ENCODE results near the gene FLYWCH1.

Gene FLYWCH1

DNA sequence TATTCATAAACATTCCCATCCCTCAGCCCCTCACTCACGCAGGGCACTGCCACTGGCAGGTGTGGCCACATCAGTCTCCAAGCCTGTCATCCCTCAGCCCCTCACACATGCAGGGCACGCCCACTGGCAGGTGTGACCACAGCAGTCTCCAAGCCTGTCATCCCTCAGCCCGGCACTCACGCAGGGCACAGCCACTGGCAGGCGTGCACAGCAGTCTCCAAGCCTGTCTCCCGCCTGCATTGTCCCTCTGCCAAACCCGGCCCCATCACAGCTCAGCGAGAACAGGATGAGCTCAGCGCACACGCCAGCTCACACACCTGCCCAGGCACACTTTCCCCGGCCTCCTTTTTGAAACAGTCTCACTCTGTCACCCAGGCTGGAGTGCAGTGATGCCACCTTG, 40.9 kb downstream of the FLYWCH1 start:
- no peak overlapping the region for H3K4me3 Mint-ChIP-seq
- peaks cover 21% of the 10 kb centered on the region for H3K27me3 Mint-ChIP-seq
- no peak overlapping the region for H3K27ac Mint-ChIP-seq
- peak in 1 of 2 donors; percentile 8 for DNase-seq
- H3K9me3 Mint-ChIP-seq = no peaks in the 10 kb centered on the region
- no peak for ATAC-seq
- H3K4me1 Mint-ChIP-seq = peaks cover 15% of the 10 kb centered on the region

DNA sequence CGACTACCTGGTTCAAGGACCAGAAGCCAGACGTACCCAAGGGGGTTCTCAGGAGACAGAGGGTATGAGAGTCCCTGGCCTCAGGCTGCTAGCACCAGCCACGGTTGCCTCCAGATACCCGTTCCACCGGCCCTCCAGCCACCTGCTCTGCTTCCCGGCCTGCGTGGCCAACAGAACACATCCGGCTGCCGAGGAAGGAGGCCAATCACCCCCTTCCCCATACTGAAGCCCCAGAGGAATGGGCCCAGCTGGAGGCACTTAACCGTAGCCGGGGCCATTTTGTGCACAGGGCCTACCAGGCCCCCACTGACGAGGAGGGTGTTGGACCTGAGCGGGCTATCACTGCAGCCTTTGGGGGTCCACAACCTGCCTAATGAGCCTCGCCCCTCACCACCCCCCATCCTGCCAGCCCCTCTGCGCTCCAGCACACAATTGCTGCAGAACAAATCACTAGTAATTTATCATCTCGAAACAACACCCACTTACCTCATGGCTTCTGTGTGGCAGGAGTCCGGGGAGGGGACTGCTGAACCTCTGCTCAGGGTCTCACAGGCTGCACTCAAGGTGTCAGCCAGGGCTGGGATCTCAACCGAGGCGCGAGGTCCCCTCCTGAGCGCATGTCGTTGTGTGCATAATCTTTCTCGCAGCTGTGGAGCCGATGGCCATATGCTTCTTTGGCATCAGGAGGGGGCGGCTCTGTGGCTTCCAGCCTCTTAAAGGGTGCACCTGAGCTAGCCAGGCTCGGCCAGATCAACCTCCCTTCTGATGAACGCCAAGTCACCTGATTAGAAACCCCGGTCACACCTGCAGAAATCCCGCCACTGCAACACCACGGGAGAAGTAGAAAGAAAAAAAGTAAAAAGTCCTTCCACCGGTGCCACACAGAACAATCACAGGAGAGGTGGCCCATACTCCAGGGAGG, 42.2 kb downstream of the FLYWCH1 start:
- no peak overlapping the region for H3K27ac Mint-ChIP-seq
- no peak for DNase-seq
- peaks cover 11% of the 10 kb centered on the region for H3K4me1 Mint-ChIP-seq
- H3K4me3 Mint-ChIP-seq = no peak overlapping the region
- ATAC-seq = no peak
- no peaks in the 10 kb centered on the region for H3K9me3 Mint-ChIP-seq
- H3K27me3 Mint-ChIP-seq = peaks cover 21% of the 10 kb centered on the region

DNA sequence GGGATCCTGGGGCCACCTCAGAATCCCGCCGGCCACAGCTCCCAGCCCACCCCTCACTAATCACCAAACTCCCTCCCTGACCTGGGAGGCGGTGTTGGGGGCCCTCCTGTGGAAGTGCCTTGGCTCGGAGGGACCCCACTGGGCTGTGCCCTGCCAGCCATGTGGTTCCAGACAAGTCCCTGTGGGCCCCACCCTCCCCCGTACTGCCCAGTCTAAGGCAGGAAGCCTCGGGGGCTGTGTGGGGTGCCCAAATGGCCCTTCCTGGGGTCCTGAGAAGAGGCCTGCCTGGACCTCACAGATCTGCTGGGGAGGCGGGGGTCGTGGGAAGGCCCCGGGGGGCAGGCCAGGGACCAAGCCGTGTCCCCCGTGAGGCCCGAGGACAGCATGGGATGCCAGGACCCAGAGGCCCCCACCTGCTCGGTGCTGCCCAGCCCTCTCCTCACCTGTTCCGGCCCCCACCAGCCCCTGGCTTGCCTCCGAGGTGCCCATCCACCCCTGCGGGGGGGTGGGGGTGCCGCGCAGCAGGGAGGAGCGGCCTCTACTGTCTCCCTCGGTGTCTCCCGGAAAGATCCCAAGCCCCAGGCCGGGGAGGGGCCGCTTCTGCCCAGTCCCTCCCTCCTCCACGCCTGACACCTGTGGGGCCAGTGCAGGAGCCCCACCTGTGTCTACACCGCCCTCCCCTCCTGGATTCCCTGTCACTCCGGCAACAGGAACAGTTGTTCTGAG, 43.1 kb downstream of the FLYWCH1 start:
- ATAC-seq (peak; percentile 19), DNase-seq (no peak)
- Mint-ChIP-seq H3K4me3 (no peak overlapping the region), H3K27me3 (peaks cover 21% of the 10 kb centered on the region), H3K9me3 (no peaks in the 10 kb centered on the region), H3K4me1 (peaks cover 11% of the 10 kb centered on the region), H3K27ac (no peak overlapping the region)

DNA sequence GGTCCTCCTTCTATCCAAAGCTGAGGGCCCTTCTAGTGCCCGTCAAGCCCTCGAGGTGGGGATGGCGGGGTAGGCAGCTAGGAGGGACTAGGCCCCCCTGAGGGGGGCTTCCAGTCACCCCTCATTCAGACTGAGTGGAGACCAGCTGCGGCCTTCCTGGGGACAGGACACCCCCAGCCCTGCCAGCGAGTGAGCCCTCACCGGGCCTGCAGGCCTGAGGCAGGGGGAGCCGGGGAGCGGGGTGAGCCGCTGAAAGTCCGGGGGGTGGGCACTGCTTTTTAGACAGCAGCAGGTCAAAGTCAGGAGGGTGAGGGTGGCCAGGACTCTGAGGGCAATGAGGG, 43.7 kb downstream of the FLYWCH1 start:
- peaks cover 21% of the 10 kb centered on the region for H3K27me3 Mint-ChIP-seq
- ATAC-seq = peak; percentile 43
- no peaks in the 10 kb centered on the region for H3K9me3 Mint-ChIP-seq
- no peak overlapping the region for H3K27ac Mint-ChIP-seq
- DNase-seq = no peak
- peaks cover 11% of the 10 kb centered on the region for H3K4me1 Mint-ChIP-seq
- no peak overlapping the region for H3K4me3 Mint-ChIP-seq

DNA sequence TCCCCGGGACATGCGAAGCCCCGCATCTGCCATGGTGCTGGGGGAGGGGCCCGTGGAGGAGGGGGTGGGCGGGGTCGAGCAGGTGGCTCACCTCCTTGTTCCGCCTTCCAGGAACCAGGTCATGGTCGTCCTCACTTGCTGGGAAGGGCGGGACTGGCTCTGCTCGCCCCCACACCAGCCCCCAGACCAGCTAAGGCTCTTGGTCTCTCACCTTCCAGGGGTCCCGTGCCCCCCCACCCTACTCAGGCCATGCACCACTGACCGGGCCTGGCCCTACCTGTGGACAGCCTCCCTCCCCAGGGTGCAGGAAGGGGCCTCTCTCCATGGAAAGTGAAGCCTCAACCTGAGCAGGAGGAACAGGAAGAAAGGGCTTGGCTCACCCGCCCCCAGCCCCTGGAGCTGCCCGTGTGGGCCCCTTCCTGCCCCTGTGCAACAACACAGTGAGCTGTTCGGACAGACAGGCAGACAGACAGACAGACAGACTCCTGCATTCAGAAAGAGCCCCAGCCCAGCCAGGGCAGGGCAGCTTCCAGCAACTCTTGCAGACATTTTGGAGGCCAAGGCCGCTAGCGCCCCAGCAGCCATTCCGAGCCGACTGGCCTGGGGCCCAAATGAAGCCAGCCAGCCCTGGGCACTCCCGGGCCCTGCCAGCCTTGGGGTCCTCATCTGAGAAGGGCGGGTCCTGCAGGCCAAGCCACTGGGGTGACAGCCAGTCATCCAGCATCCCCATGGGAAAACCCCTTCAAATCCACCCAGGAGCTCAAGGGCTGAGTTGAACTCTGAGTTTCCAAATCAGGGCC, 44.2 kb downstream of the FLYWCH1 start:
- ATAC-seq (peak; percentile 58), DNase-seq (no peak)
- peaks cover 11% of the 10 kb centered on the region for H3K4me1 Mint-ChIP-seq
- peaks cover 21% of the 10 kb centered on the region for H3K27me3 Mint-ChIP-seq
- no peak overlapping the region for H3K27ac Mint-ChIP-seq
- no peaks in the 10 kb centered on the region for H3K9me3 Mint-ChIP-seq
- peak overlapping the region in 1 of 2 donors; percentile 26 for H3K4me3 Mint-ChIP-seq

DNA sequence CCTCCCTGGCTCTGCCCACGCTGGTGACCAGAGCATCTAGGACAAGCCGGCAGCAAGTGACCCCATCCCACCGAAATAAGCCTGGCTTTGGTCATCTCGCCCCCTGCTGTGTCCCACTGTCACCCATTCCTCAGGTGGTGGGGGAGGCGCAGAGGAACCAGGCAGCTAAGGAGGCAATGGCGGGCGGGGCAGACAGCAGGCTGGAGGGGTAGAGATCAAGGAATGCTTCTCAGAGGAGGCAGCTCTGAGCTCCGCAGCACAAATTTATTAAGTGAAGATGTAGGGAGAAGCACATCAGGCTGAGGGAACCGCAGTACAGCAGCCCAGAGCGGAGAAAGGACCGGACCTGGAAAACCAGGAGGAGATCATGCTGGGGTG, 44.8 kb downstream of the FLYWCH1 start:
- Mint-ChIP-seq H3K27me3 (peaks cover 22% of the 10 kb centered on the region), H3K4me1 (peaks cover 13% of the 10 kb centered on the region)
- no peak for DNase-seq

DNA sequence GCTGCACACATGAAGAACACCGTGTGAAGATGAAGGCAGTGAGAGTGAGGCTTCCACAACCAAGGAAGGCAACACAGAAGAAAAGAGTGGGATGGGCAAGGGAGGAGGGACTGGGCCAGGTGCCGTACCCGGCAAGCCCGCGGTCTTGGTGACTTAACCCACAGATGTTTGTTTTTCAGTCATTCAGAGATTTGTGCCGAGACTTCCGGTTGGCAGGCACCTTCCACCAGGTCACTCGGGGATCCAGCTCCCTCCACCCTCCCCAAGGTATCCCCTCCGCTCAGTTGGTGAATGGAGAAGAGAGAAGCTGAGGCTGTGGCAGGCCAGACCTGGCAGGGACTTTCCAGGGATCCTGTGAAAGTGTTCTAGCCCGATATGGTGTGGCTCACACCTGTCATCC, 47.5 kb downstream of the FLYWCH1 start:
- Mint-ChIP-seq H3K27ac (no peak overlapping the region), H3K9me3 (no peaks in the 10 kb centered on the region), H3K27me3 (peaks cover 48% of the 10 kb centered on the region), H3K4me3 (no peak overlapping the region), H3K4me1 (peaks cover 38% of the 10 kb centered on the region)
- DNase-seq (no peak), ATAC-seq (no peak)

More for the DNA sequence above, 44.8 kb downstream of the FLYWCH1 start:
- no peak for ATAC-seq
- Mint-ChIP-seq H3K4me3 (no peak overlapping the region), H3K27ac (no peak overlapping the region), H3K9me3 (no peaks in the 10 kb centered on the region)

DNA sequence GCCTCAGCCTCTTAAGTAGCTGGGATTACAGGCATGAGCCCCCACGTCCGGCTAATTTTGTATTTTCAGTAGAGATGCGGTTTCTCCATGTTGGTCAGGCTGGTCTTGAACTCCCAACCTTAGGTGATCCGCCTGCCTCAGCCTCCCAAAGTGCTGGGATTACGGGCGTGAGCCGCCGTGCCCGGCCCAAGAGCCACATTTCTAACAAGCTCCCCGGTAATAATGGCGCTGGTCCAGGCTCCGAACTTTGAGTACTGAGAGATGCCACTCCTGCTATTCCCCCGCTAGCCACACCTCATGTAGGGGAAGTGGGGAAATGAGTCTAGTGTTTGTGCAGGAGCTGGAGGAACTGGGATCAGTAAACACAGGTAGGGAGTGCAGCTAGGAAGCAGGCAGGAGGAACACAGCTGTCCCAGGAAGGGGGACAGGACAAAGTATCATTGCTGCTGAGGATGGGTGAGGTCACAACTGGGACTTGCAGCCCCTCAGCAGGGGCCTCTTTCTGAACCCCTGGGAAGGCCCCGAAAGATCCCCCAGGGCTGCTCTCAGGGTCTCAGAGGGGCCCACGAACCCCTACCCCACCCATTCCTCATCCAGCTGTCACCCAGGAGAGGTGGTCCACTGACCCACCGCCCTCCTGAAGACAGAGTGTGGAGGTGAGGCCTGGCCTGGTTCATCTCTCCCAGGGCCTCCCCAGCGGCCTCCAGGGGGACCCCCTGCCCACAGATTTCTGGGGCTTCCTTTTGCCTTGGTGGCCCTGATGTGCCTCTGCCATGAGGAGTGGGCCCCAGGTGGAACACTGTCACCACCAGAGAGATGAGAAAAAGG, 48.7 kb downstream of the FLYWCH1 start:
- Mint-ChIP-seq H3K27me3 (peaks cover 60% of the 10 kb centered on the region), H3K4me3 (no peak overlapping the region), H3K4me1 (peaks cover 50% of the 10 kb centered on the region), H3K9me3 (no peaks in the 10 kb centered on the region), H3K27ac (peak overlapping the region in 1 of 2 donors; percentile 9)
- no peak for ATAC-seq
- peak in 1 of 2 donors; percentile 10 for DNase-seq

DNA sequence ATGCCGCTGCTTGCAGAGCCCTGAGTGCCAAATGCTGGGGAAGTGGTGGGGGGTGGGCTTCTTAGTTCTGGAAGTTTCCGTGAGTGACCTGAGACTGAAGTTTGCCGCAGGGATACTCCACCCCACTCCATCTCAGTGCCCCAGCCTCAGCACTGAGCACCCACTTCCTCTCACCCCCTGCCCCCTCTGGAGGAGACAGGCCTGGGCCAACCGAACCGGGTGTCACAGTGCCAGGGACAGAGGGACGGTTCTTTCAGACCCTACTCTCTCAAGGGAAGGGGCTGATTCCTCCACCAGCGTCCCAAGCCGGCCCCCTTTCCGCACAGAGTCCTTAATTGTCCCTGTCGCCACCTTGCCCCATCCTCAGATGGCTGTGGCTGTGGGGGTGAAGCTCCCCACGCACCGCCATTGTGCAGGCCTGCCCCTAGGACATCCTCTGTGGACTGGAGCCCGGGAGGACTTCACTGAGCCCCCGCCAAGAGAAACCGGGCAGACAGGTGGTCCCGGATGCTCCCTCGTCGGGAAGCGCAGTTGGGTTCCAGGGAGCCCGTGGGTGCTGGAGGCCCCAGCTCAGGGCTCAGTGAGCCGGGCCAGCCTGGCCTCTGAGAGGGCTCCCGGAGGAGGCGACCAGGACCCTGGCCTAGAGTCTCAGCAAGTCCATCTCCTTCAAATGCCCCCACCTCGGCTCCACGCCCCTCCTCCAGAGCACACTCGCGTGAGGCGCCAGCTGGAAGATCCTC, 50.8 kb downstream of the FLYWCH1 start:
- Mint-ChIP-seq H3K27me3 (peaks cover 56% of the 10 kb centered on the region), H3K4me3 (peak overlapping the region; percentile 9 to 49), H3K9me3 (no peaks in the 10 kb centered on the region), H3K4me1 (peaks cover 44% of the 10 kb centered on the region), H3K27ac (peak overlapping the region in 1 of 2 donors; percentile 12)
- no peak for ATAC-seq
- DNase-seq = peak in 1 of 2 donors; percentile 22

DNA sequence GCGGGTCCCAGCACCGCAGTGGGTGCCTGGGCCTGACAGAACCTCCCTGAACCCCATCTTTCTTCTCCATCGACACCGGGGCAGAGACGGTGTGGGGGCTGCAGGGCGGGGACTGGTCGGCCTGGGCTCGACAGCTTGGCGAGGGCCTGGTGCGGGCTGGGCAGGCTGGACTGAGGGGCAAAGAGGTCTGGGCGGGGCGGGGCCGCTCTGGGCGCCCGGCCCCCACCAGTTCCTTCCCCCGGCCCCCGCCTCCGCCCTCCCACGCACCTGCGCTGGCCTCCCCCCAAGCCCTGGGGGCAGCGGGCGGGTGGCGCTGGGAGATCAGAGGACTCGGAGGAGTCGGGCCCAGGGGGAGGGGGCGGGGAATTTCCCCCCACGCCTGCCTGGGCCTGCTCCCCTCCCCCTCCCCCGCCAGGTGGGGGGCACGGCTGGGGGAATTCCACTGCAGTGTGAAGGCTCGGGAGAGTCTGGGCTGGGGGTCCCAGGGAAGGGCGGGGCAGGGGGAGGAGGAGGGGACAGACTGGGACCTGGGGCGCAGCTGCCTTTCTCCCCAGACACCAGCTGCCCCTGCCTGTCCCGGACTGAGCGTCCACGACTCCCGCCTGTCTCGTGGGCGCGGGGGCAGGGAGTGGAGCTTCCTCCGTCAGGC, 51.5 kb downstream of the FLYWCH1 start:
- DNase-seq (peak in 1 of 2 donors; percentile 25), ATAC-seq (no peak)
- H3K9me3 Mint-ChIP-seq = no peaks in the 10 kb centered on the region
- H3K27ac Mint-ChIP-seq = peak overlapping the region in 1 of 2 donors; percentile 12
- H3K27me3 Mint-ChIP-seq = peaks cover 61% of the 10 kb centered on the region
- H3K4me3 Mint-ChIP-seq = peak overlapping the region; percentile 88 to 91
- peaks cover 50% of the 10 kb centered on the region for H3K4me1 Mint-ChIP-seq

DNA sequence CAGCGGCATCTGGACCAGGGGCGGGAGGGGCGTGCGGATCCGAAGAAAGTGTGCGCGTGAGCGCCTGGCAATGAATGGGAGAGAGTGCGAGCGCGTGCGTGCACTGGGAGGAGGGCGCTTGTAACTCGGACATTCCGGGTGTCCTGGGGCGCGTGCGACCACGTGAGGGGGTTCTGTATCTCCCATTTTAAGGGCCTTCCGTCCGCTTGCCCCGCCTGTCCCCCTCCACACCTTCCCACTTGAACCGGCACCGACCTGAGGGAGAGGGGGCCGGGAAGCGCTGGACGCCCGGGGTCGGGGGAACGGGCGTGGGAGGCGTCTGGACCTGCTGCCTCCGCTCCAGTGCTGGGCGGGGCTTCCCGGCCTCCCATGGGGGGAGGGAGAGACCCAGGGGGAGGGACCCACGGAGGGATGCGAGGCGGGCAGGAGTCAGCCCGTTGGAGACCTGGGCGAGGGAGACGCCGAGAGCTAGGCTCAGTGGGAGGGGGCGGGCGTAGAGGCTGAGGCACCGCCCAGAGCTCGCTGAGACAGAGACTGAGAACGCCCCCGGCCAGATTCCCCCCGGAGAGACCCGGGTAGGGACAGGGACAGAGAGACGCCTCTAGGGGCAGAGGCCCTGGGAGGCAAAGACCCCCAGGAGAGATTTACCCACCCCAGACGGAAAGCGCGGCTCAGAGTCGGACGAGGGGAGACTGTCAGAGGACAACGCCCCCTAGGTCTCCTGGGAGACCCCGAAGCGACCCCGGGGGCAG, 52.2 kb downstream of the FLYWCH1 start, which contains the start of gene KREMEN2:
TSS of gene KREMEN2 (plus strand) at position 553 of the 752 bp plus-strand sequence. CDS start 246 bp downstream, outside the sequence.
- peak; percentile 14 for ATAC-seq

DNA sequence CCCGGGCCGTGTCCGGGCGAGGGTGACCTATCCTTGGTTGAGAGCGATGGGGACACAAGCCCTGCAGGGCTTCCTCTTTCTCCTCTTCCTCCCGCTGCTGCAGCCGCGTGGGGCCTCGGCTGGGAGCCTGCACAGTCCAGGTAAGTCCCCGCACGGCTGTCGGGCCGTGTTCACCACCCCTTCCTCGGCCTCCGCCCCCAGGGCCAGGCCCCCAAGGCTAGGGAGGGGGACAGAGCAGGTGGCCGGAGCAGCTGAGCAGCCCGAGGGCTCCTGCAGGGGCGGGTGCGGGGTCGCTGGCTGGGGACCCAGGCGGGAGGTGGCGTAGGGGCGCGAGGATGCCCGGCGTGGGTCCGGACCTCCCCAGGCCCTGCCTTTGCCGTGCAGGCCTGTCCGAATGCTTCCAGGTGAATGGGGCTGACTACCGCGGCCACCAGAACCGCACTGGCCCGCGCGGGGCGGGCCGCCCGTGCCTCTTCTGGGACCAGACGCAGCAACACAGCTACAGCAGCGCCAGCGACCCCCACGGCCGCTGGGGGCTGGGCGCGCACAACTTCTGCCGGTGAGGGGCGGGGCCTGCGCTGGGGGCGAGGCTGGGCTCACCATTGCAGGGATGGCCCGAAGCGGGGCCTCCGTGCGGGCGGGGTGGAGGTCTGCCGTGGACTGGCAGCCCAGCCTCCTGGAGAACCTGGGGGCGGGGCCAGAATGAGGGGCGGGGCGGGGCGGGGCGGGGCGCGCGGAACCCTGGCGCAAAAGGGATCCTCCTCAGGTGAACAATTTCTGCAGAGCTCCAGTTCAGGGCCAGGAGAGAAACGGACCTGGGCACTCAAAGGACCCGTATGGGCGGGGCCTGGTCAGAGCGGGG, 53.0 kb downstream of the FLYWCH1 start:
- no peak overlapping the region for H3K27ac Mint-ChIP-seq
- DNase-seq (peak; percentile 76 to 79), ATAC-seq (peak; percentile 25)
- peaks cover 67% of the 10 kb centered on the region for H3K27me3 Mint-ChIP-seq
- H3K4me1 Mint-ChIP-seq = peaks cover 57% of the 10 kb centered on the region
- peak overlapping the region; percentile 88 to 91 for H3K4me3 Mint-ChIP-seq
- no peaks in the 10 kb centered on the region for H3K9me3 Mint-ChIP-seq

More for the DNA sequence above, 52.2 kb downstream of the FLYWCH1 start, which contains the start of gene KREMEN2:
- Mint-ChIP-seq H3K27ac (no peak within 1 kb of the TSS), H3K4me3 (peak within 1 kb of the TSS; percentile 88 to 91), H3K4me1 (peaks cover 57% of the 10 kb centered on the region), H3K9me3 (no peaks in the 10 kb centered on the region), H3K27me3 (peaks cover 67% of the 10 kb centered on the region)
- DNase-seq = peak; percentile 36 to 37

Measured in stimulated activated naive CD8-positive, alpha-beta T cell treated with anti-CD3 and anti-CD28 coated beads, Interleukin-15, amount 100 ng/mL, for 72 hours (primary cell).